Jurkat, Clone E6-1 (cell line): Measurements from ENCODE around the gene C4orf17. TPM values are rescaled to one million over a fixed set of nuclear protein-coding genes. Genes with fewer than 3 reads are reported as not detected.
A peak's percentile ranks its signal among the peaks of the same experiment; 100 is the strongest.
"Not testable (repeated sequence)": the region's sequence is repeated elsewhere in the genome, so short reads cannot be mapped to it uniquely, and the experiment has no call there.

Experiments used
- DNase-seq: peaks from one replicate; pipeline ENCODE4 v3.0.0-alpha.2; 2011; ENCODE audit warnings: low read depth, low spot score
- H3K4me3 ChIP-seq: 2 replicates; pipeline ENCODE4 v1.5.1; 2011; ENCODE audit warnings: mild to moderate bottlenecking, low read length, control low read depth, moderate library complexity
- polyA plus RNA-seq: library from polyadenylated mRNA; unstranded; fragments of >200 nt; gene quantifications from one replicate; pipeline ENCODE4 v1.2.1, GENCODE V29; 2012; ENCODE audit warnings: missing spikeins; ENCODE audit not compliant: insufficient read length, insufficient read depth

The C4orf17 gene
- not detected for polyA plus RNA-seq

- H3K4me3 ChIP-seq: no peak within 1 kb of the TSS
- DNase-seq: no peak
These were observed at the start of gene C4orf17 for GRCh38 chr4:99510721-99511120. TSS of gene C4orf17 (plus strand) at chr4:99511021. CDS start at chr4:99513082, 2,061 bp downstream.

- no peak for DNase-seq
- H3K4me3 ChIP-seq: no peak overlapping the region
These were observed 49.0 kb upstream of the C4orf17 start for GRCh38 chr4:99461623-99462401.

- DNase-seq: peak; percentile 56
- H3K4me3 ChIP-seq: no peak overlapping the region
These were observed 47.9 kb upstream of the C4orf17 start for GRCh38 chr4:99462875-99463464.

DNA sequence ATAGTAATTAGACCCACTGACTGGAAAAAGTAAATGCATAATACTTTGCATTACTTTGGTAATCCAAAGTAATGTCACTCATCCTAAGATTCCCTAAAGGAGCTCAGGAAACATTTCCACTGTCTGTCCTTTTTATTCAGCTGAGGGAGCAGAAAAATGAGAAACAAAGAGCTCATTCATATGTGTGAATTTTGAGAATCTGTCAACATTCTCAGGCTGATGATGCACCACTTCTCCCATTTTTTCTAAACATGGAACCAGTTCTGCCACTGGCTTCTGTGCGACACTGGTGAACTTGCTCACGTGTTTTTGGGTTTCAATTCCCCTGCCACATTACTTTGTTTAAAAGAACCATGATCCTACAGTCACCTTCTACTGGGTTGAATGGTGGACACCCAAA lies 47.3 kb upstream of the C4orf17 start:
- DNase-seq: no peak
- no peak overlapping the region for H3K4me3 ChIP-seq

GRCh38 chr4:99467887-99468286 lies 42.9 kb upstream of the C4orf17 start:
- H3K4me3 ChIP-seq: no peak overlapping the region
- DNase-seq: no peak

- no peak for DNase-seq
- no peak overlapping the region for H3K4me3 ChIP-seq
These were observed 41.9 kb upstream of the C4orf17 start for GRCh38 chr4:99468889-99469288.

- peak; percentile 6 for DNase-seq
- no peak overlapping the region for H3K4me3 ChIP-seq
These were observed 39.5 kb upstream of the C4orf17 start for GRCh38 chr4:99471349-99471748.

GRCh38 chr4:99471896-99472295 lies 38.9 kb upstream of the C4orf17 start:
- no peak for DNase-seq
- no peak overlapping the region for H3K4me3 ChIP-seq

DNA sequence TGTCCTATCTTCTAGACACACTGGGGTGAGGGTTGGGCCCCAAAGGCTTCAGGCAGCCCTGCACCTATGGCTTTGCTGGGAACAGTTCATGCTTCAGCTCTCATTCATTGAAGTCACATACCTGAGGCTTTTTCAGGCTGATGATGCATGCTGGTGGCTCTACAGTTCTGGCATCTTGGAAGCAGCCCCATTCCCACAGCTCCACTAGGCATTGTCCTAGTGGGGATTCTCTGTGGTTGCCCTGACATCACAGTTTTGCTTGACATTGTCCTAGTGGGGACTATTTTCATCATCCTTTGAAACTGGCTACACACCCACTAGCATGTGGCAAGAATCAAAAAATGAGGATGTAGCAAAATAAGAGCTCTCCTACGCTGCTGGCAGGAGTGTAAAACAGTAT lies 37.7 kb upstream of the C4orf17 start:
- no peak overlapping the region for H3K4me3 ChIP-seq
- DNase-seq: no peak

DNA sequence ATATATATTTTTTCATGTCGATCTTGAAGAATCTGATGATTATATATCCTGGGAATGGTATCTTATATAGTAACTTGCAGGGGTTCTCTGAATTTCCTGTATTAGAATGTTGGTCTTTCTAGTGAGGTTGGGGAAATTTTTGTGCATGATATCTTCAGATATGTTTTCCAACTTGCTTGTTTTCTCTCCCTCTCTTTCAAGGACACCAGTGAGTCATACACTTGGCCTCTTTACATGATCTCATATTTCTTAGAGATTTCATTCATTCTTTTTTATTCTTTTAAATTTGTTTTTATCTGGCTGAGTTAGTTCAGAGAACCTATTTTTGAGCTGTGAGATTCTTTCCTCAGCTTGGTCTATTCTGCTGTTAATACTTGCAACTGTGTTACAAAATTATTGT lies 27.2 kb upstream of the C4orf17 start:
- H3K4me3 ChIP-seq: no peak overlapping the region
- no peak for DNase-seq

DNA sequence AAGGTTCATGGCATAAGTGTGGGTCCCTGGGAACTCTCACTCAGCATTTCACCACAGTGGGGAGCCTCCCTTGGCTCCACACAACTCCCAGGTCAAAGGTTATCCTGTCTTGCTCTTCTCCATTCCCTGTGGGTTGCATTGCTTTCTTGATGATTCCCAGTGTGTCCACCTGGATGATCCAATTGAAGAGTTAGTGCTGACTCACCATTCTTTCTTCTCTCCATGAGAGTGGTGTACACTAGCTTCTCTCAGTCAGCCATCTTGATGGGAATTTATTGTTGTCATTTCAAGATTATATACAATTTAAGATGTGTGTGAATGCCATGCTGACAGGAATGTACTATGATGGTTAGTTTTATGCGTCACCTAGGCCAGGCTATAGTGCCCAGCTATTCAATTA lies 25.6 kb upstream of the C4orf17 start:
- H3K4me3 ChIP-seq: no peak overlapping the region
- DNase-seq: no peak

DNA sequence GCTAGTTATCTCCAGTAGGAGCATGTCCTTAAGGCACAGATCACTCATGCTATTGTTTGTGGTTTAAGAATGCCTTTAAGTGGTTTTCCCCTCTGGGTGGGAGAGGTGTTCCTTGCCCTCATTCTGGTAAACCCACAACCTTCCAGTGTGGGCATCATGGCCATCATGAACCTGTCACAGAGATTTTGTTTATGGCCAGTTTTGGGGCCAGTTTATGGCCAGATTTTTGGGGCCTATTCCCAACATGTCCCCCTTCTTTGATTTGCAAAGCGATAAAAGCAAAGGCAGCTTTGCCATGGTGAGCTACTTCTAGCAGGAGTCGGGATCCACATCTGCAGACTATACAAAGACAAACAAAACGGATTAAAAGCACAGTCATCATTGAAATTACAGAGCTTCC lies 24.2 kb upstream of the C4orf17 start:
- not testable (repeated sequence) for H3K4me3 ChIP-seq, DNase-seq

GRCh38 chr4:99490286-99490685 lies 20.5 kb upstream of the C4orf17 start:
- no peak for DNase-seq
- H3K4me3 ChIP-seq: no peak overlapping the region

DNA sequence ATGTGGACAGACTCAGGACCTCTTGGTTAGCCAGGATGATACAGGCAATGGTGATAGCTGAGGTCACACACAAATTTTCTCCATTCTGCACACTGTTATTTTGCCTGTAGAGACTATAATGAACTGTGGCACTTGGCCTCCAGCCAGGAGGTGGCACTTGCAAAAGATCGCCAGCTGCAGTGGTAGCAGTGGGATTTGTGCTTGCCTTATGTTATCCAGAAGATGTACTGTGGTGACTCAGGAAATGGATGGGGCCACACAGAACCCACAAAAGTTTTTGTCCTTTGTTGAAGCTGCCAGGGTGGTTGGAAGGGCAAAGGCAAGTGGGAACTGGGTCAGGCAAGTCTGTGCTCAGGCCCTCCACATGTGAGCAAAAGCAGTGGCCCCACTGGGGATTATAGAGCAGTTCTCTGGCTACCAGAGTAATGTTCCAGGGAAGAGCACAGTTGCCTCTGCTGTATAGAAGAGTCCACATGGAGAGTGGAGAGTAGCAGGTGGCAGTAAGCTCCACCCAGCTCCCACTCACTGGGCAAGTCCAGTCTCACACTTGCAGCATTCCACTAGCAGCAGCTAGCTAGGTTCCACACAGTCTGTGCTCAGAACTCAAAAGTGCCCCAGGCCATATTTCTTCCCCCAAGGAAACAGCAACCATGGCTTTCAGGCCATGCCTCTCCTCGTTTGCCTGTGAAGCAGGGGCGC lies 5.9 kb upstream of the C4orf17 start:
- DNase-seq: peak; percentile 76
- H3K4me3 ChIP-seq: no peak overlapping the region

DNA sequence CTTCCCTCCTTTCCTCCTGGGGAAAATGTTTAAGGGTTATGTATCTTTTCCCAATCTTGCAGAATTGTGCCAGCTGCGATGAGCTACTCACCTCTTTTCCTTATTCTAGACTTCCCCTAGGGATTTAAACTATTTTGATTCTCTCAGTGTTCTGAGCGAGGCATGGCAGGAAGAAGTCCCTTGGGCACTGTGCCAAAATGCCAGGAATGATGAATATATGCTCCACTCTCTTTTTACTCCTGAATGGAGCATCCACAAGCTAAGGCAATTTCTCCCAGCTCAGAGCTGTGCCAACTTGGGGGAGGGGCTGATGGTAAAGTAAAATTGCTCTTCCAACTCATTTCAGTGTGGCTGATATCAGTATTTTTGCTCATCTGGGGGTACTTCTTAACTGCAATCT lies 4.0 kb upstream of the C4orf17 start:
- H3K4me3 ChIP-seq: no peak overlapping the region
- DNase-seq: no peak

DNA sequence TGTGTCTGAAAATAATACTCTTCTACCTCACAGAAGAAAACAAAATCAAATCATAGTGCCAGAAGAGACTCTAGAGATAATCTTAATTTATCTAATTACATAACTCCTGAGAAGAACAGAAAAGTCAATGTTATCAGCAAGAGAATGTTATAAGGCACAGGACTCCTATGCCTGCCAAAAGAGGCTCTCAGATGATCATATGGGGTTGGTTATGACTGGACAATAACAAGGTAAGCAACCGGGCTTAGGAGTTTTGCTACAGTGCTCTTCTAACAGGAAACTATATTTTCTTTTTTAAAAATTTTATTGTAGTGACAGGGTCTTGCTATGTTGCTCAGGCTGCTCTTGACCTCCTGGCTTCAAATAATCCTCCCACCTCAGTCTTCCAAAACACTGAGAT lies 3.5 kb upstream of the C4orf17 start:
- DNase-seq: no peak
- H3K4me3 ChIP-seq: no peak overlapping the region

DNA sequence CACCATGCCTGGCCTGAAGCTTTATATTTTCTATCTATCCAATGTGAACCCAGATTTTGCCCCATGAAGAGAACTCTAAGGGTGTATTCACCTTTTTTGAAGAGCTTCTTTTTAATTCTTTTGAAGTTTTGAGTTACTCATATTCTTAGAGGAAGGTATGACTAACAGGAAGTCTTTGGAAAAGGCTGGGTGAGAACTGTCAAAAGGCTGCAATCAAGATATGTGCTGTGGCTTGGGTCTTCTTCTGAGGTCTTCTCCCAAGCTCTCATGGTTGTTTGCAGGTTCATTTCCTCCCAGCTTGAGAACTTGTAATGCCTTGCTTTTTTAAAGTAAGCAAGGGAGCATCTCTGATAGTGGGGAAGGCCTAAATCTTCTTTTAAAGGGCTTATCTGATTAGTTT lies 3.1 kb upstream of the C4orf17 start:
- DNase-seq: peak; percentile 83
- H3K4me3 ChIP-seq: no peak overlapping the region

DNA sequence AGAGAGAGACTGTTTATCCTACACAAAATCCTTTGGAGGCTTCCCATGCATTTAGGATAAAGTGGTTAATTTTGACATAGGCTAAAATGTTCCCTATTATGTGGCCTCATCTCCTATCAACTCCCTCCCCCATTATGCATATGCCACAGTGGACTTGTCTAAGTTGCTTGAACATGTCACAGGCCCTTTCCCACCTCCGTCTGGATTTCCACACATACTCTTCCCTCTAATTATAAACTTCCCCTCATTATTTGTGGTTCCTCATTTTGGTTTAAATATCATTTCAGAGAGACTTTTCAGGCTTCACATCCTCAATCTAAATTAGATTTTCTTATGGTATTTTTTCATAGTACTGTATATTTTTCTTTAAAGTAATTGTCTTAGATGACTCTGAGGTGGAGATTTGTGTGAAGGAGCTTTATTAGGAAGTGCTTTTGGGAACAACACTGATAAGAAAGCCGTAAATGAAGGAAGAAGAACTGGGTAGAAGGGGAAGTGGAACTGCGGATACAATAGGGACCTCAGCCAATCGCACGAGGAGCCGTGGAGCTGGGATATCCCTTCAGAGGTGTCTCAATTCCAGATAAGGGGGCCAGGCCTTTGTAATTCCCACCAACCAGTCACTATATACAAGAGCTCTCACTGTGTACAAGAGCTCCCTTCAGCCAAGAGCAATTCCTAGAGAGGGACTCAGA lies 7.9 kb downstream of the C4orf17 start:
- no peak for DNase-seq
- H3K4me3 ChIP-seq: no peak overlapping the region

- DNase-seq: no peak
- no peak overlapping the region for H3K4me3 ChIP-seq
These were observed 18.4 kb downstream of the C4orf17 start for GRCh38 chr4:99529228-99529627.

- H3K4me3 ChIP-seq: no peak overlapping the region
- DNase-seq: no peak
These were observed 19.1 kb downstream of the C4orf17 start for GRCh38 chr4:99529956-99530355.
